Natural killer cell treated with Interleukin-12 subunit alpha and Interleukin-12 subunit beta and Interleukin-15 and Interleukin-18, amount 100 ng/mL, for 72 hours (primary cell): ENCODE data around the gene CENPV. TPM values are rescaled to one million over a fixed set of nuclear protein-coding genes. Genes with fewer than 3 reads are reported as not detected.
A peak's percentile ranks its signal among the peaks of the same experiment; 100 is the strongest.
"Not testable (repeated sequence)": the region's sequence is repeated elsewhere in the genome, so short reads cannot be mapped to it uniquely, and the experiment has no call there.

Experiments
- ATAC-seq, 2 donors: fragments of 150-1000 bp; cut with Tn5 transposase in 1 of 2; sonication (Bioruptor Pico), chemical (Tn5 transposase) in 1 of 2; 2 replicates each; pipeline ENCODE4 v1.10.0; 2021
- DNase-seq: peaks from one replicate; pipeline ENCODE4 v3.0.0; 2022; ENCODE audit warnings: low spot score
- H3K27ac Mint-ChIP-seq, 2 donors: 1 replicate in 1 of 2; 2 replicates in 1 of 2; pipeline ENCODE4 v1.8.0; 2022; ENCODE audit warnings: mixed read lengths in 2 of 2, mild to moderate bottlenecking in 1 of 2, moderate library complexity in 1 of 2
- H3K27me3 Mint-ChIP-seq, 2 donors: 1 replicate in 1 of 2; 2 replicates in 1 of 2; pipeline ENCODE4 v1.8.0; 2022; ENCODE audit warnings: mixed read lengths in 2 of 2
- H3K36me3 Mint-ChIP-seq: one replicate; pipeline ENCODE4 v1.8.0; 2022; ENCODE audit warnings: mixed read lengths
- H3K4me1 Mint-ChIP-seq, 2 donors: 1 replicate in 1 of 2; 2 replicates in 1 of 2; pipeline ENCODE4 v1.8.0; 2022; ENCODE audit warnings: low read depth in 2 of 2, mixed read lengths in 2 of 2, mild to moderate bottlenecking in 1 of 2
- H3K4me3 Mint-ChIP-seq: one replicate; pipeline ENCODE4 v1.8.0; 2022; ENCODE audit warnings: mixed read lengths
- H3K9me3 Mint-ChIP-seq: 2 replicates; pipeline ENCODE4 v1.8.0; 2022; ENCODE audit warnings: mixed read lengths
- total RNA-seq, 2 donors: library from RNA; stranded (reverse); gene quantifications; one replicate each; pipeline ENCODE4 v1.2.3, GENCODE V29; 2022

CENPV gene
- total RNA-seq, result 10 to 100 TPM; 24.7 to 71.1 TPM

- Mint-ChIP-seq H3K27me3 (peaks cover 0 to 4% of the 10 kb centered on the region in 2 donors), H3K27ac (peak within 1 kb of the TSS; percentile 56 to 75), H3K4me1 (peaks cover 8 to 15% of the 10 kb centered on the region in 2 donors), H3K4me3 (peak within 1 kb of the TSS; percentile 90), H3K36me3 (no peaks in the 10 kb centered on the region), H3K9me3 (no peaks in the 10 kb centered on the region)
- DNase-seq (peak; percentile 65), ATAC-seq (peak; percentile 92 to 93)
Observed at GRCh38 chr17:16353317-16354174, at the start of gene CENPV. Gene CENPV (minus strand): TSS chr17:16353469. CDS start chr17:16353436, 33 bp downstream.

GRCh38 chr17:16398270-16399267 lies 45.3 kb upstream of the CENPV start:
- ATAC-seq (peak in 1 of 2 donors; percentile 17), DNase-seq (no peak)
- Mint-ChIP-seq H3K4me1 (no peaks in the 10 kb centered on the region), H3K9me3 (no peaks in the 10 kb centered on the region), H3K4me3 (no peak overlapping the region), H3K27me3 (peaks cover 0 to 3% of the 10 kb centered on the region in 2 donors), H3K36me3 (no peaks in the 10 kb centered on the region), H3K27ac (peak overlapping the region in 1 of 2 donors; percentile 1)

GRCh38 chr17:16396693-16397092 lies 43.4 kb upstream of the CENPV start:
- DNase-seq, H3K9me3 Mint-ChIP-seq, ATAC-seq, H3K27ac Mint-ChIP-seq, H3K27me3 Mint-ChIP-seq, H3K4me1 Mint-ChIP-seq, H3K4me3 Mint-ChIP-seq, H3K36me3 Mint-ChIP-seq: not testable (repeated sequence)

GRCh38 chr17:16395887-16396286 lies 42.6 kb upstream of the CENPV start:
- H3K27me3 Mint-ChIP-seq, DNase-seq, ATAC-seq, H3K4me1 Mint-ChIP-seq, H3K9me3 Mint-ChIP-seq, H3K36me3 Mint-ChIP-seq, H3K27ac Mint-ChIP-seq, H3K4me3 Mint-ChIP-seq: not testable (repeated sequence)

GRCh38 chr17:16392491-16392890 lies 39.2 kb upstream of the CENPV start:
- DNase-seq, H3K36me3 Mint-ChIP-seq, H3K4me1 Mint-ChIP-seq, H3K4me3 Mint-ChIP-seq, ATAC-seq, H3K27me3 Mint-ChIP-seq, H3K27ac Mint-ChIP-seq, H3K9me3 Mint-ChIP-seq: not testable (repeated sequence)

GRCh38 chr17:16391451-16391850 lies 38.2 kb upstream of the CENPV start:
- Mint-ChIP-seq H3K4me1 (peaks cover 5 to 10% of the 10 kb centered on the region in 2 donors), H3K9me3 (no peaks in the 10 kb centered on the region), H3K27ac (no peak overlapping the region), H3K4me3 (no peak overlapping the region), H3K27me3 (no peaks in the 10 kb centered on the region), H3K36me3 (no peaks in the 10 kb centered on the region)
- no peak for DNase-seq
- peak in 1 of 2 donors; percentile 8 for ATAC-seq

- Mint-ChIP-seq H3K4me3 (peak overlapping the region; percentile 93), H3K36me3 (peaks cover 22% of the 10 kb centered on the region), H3K4me1 (peaks cover 40 to 49% of the 10 kb centered on the region in 2 donors), H3K27ac (peak overlapping the region in 1 of 2 donors; percentile 79)
- H3K27me3 Mint-ChIP-seq, H3K9me3 Mint-ChIP-seq, DNase-seq, ATAC-seq: not testable (repeated sequence)
Observed at GRCh38 chr17:16386126-16386507, 32.8 kb upstream of the CENPV start.

- Mint-ChIP-seq H3K4me3 (peak overlapping the region; percentile 25), H3K27ac (peak overlapping the region; percentile 59 to 86), H3K4me1 (peaks cover 40 to 54% of the 10 kb centered on the region in 2 donors), H3K27me3 (no peaks in the 10 kb centered on the region), H3K9me3 (no peaks in the 10 kb centered on the region), H3K36me3 (peaks cover 22% of the 10 kb centered on the region)
- DNase-seq, result no peak
- ATAC-seq, result no peak
Observed at GRCh38 chr17:16384557-16384956, 31.3 kb upstream of the CENPV start.

GRCh38 chr17:16383772-16384287 lies 30.6 kb upstream of the CENPV start:
- H3K4me3 Mint-ChIP-seq, result peak overlapping the region; percentile 45
- peak overlapping the region; percentile 59 to 86 for H3K27ac Mint-ChIP-seq
- DNase-seq (no peak), ATAC-seq (no peak)
- H3K4me1 Mint-ChIP-seq, result peaks cover 40 to 52% of the 10 kb centered on the region in 2 donors
- no peaks in the 10 kb centered on the region for H3K27me3 Mint-ChIP-seq
- H3K36me3 Mint-ChIP-seq, result peaks cover 22% of the 10 kb centered on the region
- no peaks in the 10 kb centered on the region for H3K9me3 Mint-ChIP-seq

GRCh38 chr17:16383216-16383615 lies 29.9 kb upstream of the CENPV start:
- peaks cover 40 to 52% of the 10 kb centered on the region in 2 donors for H3K4me1 Mint-ChIP-seq
- H3K36me3 Mint-ChIP-seq, result peaks cover 22% of the 10 kb centered on the region
- no peaks in the 10 kb centered on the region for H3K27me3 Mint-ChIP-seq
- peak overlapping the region; percentile 45 for H3K4me3 Mint-ChIP-seq
- H3K27ac Mint-ChIP-seq, result peak overlapping the region; percentile 59 to 86
- no peak for DNase-seq
- H3K9me3 Mint-ChIP-seq, result no peaks in the 10 kb centered on the region
- ATAC-seq, result no peak

- peak; percentile 80 for DNase-seq
- Mint-ChIP-seq H3K4me1 (peaks cover 35 to 44% of the 10 kb centered on the region in 2 donors), H3K27ac (peak overlapping the region; percentile 98 to 100)
Observed at GRCh38 chr17:16381496-16381820, 28.2 kb upstream of the CENPV start.

GRCh38 chr17:16380640-16381495 lies 27.6 kb upstream of the CENPV start, which contains the start of gene UBB:
Gene UBB (plus strand): TSS chr17:16381091. CDS start chr17:16381908, 817 bp downstream.
- Mint-ChIP-seq H3K9me3 (no peaks in the 10 kb centered on the region), H3K36me3 (peaks cover 22% of the 10 kb centered on the region), H3K4me1 (peaks cover 35 to 43% of the 10 kb centered on the region in 2 donors), H3K27ac (peak within 1 kb of the TSS; percentile 98 to 100), H3K4me3 (peak within 1 kb of the TSS; percentile 96), H3K27me3 (no peaks in the 10 kb centered on the region)
- DNase-seq (peak; percentile 98), ATAC-seq (peak; percentile 97)

More at GRCh38 chr17:16381496-16381820, 28.2 kb upstream of the CENPV start:
- Mint-ChIP-seq H3K27me3 (no peaks in the 10 kb centered on the region), H3K36me3 (peaks cover 22% of the 10 kb centered on the region), H3K4me3 (peak overlapping the region; percentile 96), H3K9me3 (no peaks in the 10 kb centered on the region)
- peak; percentile 40 to 62 for ATAC-seq
